Neural cell (in vitro differentiated cells): ENCODE measurements around the gene VHLL.

Experiments used
- CTCF ChIP-seq: fragments of 450-650 bp; IDR thresholded peaks from 2 replicates; pipeline ENCODE4 v1.5.1; 2014; ENCODE audit warnings: antibody characterized with exemption, mild to moderate bottlenecking, moderate library complexity; ENCODE audit not compliant: poor library complexity, severe bottlenecking
- EP300 ChIP-seq: fragments of 450-650 bp; conservative IDR thresholded peaks from 2 replicates; pipeline ENCODE4 v1.6.1; 2014; ENCODE audit warnings: antibody characterized with exemption, mild to moderate bottlenecking, moderate library complexity; ENCODE audit not compliant: poor library complexity, severe bottlenecking
- EZH2 ChIP-seq: fragments of 200-600, 300-800 bp; shearing (Covaris generic), sonication (generic); IDR thresholded peaks from 2 replicates; pipeline ENCODE4 v1.6.1; 2014; ENCODE audit warnings: antibody characterized with exemption, low read length, borderline replicate concordance, mild to moderate bottlenecking; ENCODE audit not compliant: insufficient read depth, poor library complexity, severe bottlenecking
- RAD21 ChIP-seq: fragments of 450-650 bp; conservative IDR thresholded peaks from 2 replicates; pipeline ENCODE4 v1.6.1; 2014; ENCODE audit warnings: antibody characterized with exemption, mild to moderate bottlenecking, moderate library complexity
- REST ChIP-seq: IDR thresholded peaks from 2 replicates; pipeline ENCODE4 v1.6.1; 2012; ENCODE audit warnings: borderline replicate concordance
- SMC3 ChIP-seq: fragments of 450-650 bp; conservative IDR thresholded peaks from 2 replicates; pipeline ENCODE4 v1.6.1; 2014; ENCODE audit warnings: antibody characterized with exemption, mild to moderate bottlenecking, moderate library complexity; ENCODE audit not compliant: poor library complexity
- TAF1 ChIP-seq: IDR thresholded peaks from 2 replicates; pipeline ENCODE4 v1.6.1; 2012; ENCODE audit warnings: low read depth

GRCh38 chr1:156342166-156342955 lies 43.3 kb upstream of the VHLL start:
- no peak for TF ChIP-seq REST
- no peak for TF ChIP-seq CTCF
- no peak for TF ChIP-seq TAF1
- TF ChIP-seq EZH2, result no peak
- no peak for TF ChIP-seq RAD21
- TF ChIP-seq EP300, result no peak
- TF ChIP-seq SMC3, result no peak
